Keratinocyte (primary cell): ENCODE data around the gene FOCAD. TPM values are rescaled to one million over a fixed set of nuclear protein-coding genes. Genes with fewer than 3 reads are reported as not detected.

Source experiments
- DNase-seq: peaks from one replicate; pipeline ENCODE4 v3.0.0-alpha.2; 2011; ENCODE audit warnings: low read depth, missing footprints, low spot score
- FAIRE-seq: peaks from 2 replicates; lab custom pipeline; 2011; peaks lifted over from hg19 to GRCh38; lab: Jason Lieb, UNC
- H2AFZ ChIP-seq: 2 replicates; pipeline ENCODE4 v1.6.0; 2012; ENCODE audit warnings: low read length, control low read depth, inconsistent platforms; ENCODE audit not compliant: control insufficient read depth
- H3K27ac ChIP-seq: 2 replicates; pipeline ENCODE4 v1.5.1; 2011; ENCODE audit warnings: low read length; ENCODE audit not compliant: control insufficient read depth, insufficient read depth
- H3K27me3 ChIP-seq: 3 replicates; pipeline ENCODE4 v1.6.0; 2011; ENCODE audit warnings: low read length; ENCODE audit not compliant: control insufficient read depth, insufficient read depth; ENCODE audit errors: extremely low read depth
- H3K36me3 ChIP-seq, 2 experiments: 2 replicates in 1 of 2; 3 replicates in 1 of 2; pipeline ENCODE4 v1.5.1; 2011; ENCODE audit warnings: low read length in 2 of 2, mild to moderate bottlenecking in 1 of 2; ENCODE audit not compliant: control insufficient read depth in 2 of 2, insufficient read depth in 2 of 2; ENCODE audit errors: extremely low read depth in 1 of 2
- H3K4me1 ChIP-seq: 3 replicates; pipeline ENCODE4 v1.5.1; 2011; ENCODE audit warnings: low read length; ENCODE audit not compliant: control insufficient read depth, insufficient read depth; ENCODE audit errors: extremely low read depth
- H3K4me2 ChIP-seq: 3 replicates; pipeline ENCODE4 v1.6.0; 2011; ENCODE audit warnings: low read depth, low read length; ENCODE audit not compliant: control insufficient read depth, insufficient read depth; ENCODE audit errors: extremely low read depth
- H3K4me3 ChIP-seq, 3 experiments: fragments of 200-600 bp in 1 of 3; sonication (generic) in 1 of 3; 2 replicates in 2 of 3; 3 replicates in 1 of 3; pipeline ENCODE4 v1.5.1; 2011 to 2016; ENCODE audit warnings: low read length in 3 of 3, mild to moderate bottlenecking in 3 of 3, control low read depth in 2 of 3, inconsistent platforms in 1 of 3, low read depth in 1 of 3, mixed read lengths in 1 of 3, mixed run types in 1 of 3, moderate library complexity in 1 of 3; ENCODE audit not compliant: control insufficient read depth in 2 of 3, insufficient read depth in 2 of 3; ENCODE audit errors: extremely low read depth in 1 of 3
- H3K79me2 ChIP-seq: 2 replicates; pipeline ENCODE4 v1.6.0; 2012; ENCODE audit warnings: low read length; ENCODE audit not compliant: control insufficient read depth, insufficient read depth
- H3K9ac ChIP-seq: 3 replicates; pipeline ENCODE4 v1.6.0; 2011; ENCODE audit warnings: low read length; ENCODE audit not compliant: control insufficient read depth, insufficient read depth; ENCODE audit errors: extremely low read depth
- H3K9me1 ChIP-seq: 3 replicates; pipeline ENCODE4 v1.6.0; 2011; ENCODE audit warnings: low read length; ENCODE audit not compliant: control insufficient read depth, insufficient read depth; ENCODE audit errors: extremely low read depth
- H3K9me3 ChIP-seq: 2 replicates; pipeline ENCODE4 v1.5.1; 2012; ENCODE audit warnings: low read depth, low read length; ENCODE audit not compliant: control insufficient read depth
- H4K20me1 ChIP-seq: 3 replicates; pipeline ENCODE4 v1.6.0; 2011; ENCODE audit warnings: low read length; ENCODE audit not compliant: control insufficient read depth, insufficient read depth; ENCODE audit errors: extremely low read depth
- EZH2 ChIP-seq: IDR thresholded peaks from one replicate; pipeline ENCODE4 v1.6.1; 2012; ENCODE audit warnings: inconsistent platforms, mild to moderate bottlenecking, low read length, moderate library complexity
- dilution Hi-C: fragments of 300-500 bp; cut with MboI; formaldehyde crosslinking; loops from one replicate; pipeline ENCODE4 v1.7.0; 2020; ENCODE audit warnings: low sequenced_read_pairs; ENCODE audit not compliant: extremely low pct_ligation_motif_present
- polyA plus RNA-seq, 5 experiments: library from polyadenylated mRNA; depleted of rRNA in 3 of 5; stranded (reverse) in 3 of 5; stranded (forward) in 1 of 5; unstranded in 1 of 5; fragments of >200 nt; gene quantifications; 1 replicate in 1 of 5; 2 replicates in 3 of 5; 3 replicates in 1 of 5; pipeline versions ENCODE4 v1.2.1 to v1.2.3, GENCODE V29; 2011 to 2012; ENCODE audit warnings: missing spikeins in 2 of 5, low read depth in 1 of 5, low replicate concordance in 1 of 5
- TF ChIP-seq, protein P1 (sequence below), 3 experiments: IDR thresholded peaks in 1 of 3; conservative IDR thresholded peaks in 1 of 3; optimal IDR thresholded peaks in 1 of 3; 2 replicates in 2 of 3; 3 replicates in 1 of 3; pipeline versions ENCODE3 to v1.5.1; 2011; ENCODE audit warnings: low read length in 3 of 3, mild to moderate bottlenecking in 3 of 3, moderate library complexity in 2 of 3, control low read depth in 1 of 3, inconsistent platforms in 1 of 3; ENCODE audit not compliant: insufficient read depth in 2 of 3; ENCODE audit errors: extremely low read depth in 1 of 3

FOCAD gene
- polyA plus RNA-seq, 1 donor (not counting 4 experiments of a cell fraction or from before 2014, with no cell fraction given) = 33.1 TPM

DNA sequence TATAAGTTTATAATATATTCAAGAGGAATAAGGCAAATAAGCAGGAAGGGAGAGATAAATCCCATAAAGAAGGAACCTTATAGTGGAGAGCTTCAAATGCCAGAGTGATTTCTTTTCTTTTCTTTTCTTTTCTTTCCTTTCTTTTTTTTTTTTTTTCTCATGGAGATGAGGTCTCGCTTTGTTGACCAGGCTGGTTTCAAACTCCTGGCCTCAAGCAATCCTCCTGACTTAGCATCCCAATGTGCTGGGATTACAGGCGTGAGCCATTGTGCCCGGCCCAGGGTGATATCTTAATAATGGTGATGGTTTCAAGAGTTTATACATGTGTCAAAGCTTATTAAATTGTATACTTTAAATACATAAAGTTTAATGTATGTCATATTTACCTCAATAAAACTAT is 19.6 kb upstream of the FOCAD start:
- FAIRE-seq = no peak
- no peak overlapping the region for H3K4me3 ChIP-seq
- H3K9ac ChIP-seq = no peak overlapping the region
- dilution Hi-C loops = no loop called here
- H3K9me1 ChIP-seq = no peaks in the 10 kb centered on the region
- no peaks in the 10 kb centered on the region for H3K36me3 ChIP-seq
- no peaks in the 10 kb centered on the region for H3K79me2 ChIP-seq
- no peaks in the 10 kb centered on the region for H3K27me3 ChIP-seq
- no peaks in the 10 kb centered on the region for H4K20me1 ChIP-seq
- H3K9me3 ChIP-seq = no peaks in the 10 kb centered on the region
- H2AFZ ChIP-seq = no peak overlapping the region
- DNase-seq = no peak
- H3K27ac ChIP-seq = no peak overlapping the region
- no peaks in the 10 kb centered on the region for H3K4me1 ChIP-seq
- no peak overlapping the region for H3K4me2 ChIP-seq
- no peak for TF ChIP-seq EZH2
- TF ChIP-seq, protein P1, sequence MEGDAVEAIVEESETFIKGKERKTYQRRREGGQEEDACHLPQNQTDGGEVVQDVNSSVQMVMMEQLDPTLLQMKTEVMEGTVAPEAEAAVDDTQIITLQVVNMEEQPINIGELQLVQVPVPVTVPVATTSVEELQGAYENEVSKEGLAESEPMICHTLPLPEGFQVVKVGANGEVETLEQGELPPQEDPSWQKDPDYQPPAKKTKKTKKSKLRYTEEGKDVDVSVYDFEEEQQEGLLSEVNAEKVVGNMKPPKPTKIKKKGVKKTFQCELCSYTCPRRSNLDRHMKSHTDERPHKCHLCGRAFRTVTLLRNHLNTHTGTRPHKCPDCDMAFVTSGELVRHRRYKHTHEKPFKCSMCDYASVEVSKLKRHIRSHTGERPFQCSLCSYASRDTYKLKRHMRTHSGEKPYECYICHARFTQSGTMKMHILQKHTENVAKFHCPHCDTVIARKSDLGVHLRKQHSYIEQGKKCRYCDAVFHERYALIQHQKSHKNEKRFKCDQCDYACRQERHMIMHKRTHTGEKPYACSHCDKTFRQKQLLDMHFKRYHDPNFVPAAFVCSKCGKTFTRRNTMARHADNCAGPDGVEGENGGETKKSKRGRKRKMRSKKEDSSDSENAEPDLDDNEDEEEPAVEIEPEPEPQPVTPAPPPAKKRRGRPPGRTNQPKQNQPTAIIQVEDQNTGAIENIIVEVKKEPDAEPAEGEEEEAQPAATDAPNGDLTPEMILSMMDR (optimal IDR thresholded peaks at IDR 0.05 in 1 of 3, IDR thresholded peaks at IDR 0.05 in 1 of 3, conservative IDR thresholded peaks at IDR 0.05 in 1 of 3; ENCODE audit: extremely low read depth in 1 of 3, insufficient read depth in 2 of 3, low read length in 3 of 3) = no peak

DNA sequence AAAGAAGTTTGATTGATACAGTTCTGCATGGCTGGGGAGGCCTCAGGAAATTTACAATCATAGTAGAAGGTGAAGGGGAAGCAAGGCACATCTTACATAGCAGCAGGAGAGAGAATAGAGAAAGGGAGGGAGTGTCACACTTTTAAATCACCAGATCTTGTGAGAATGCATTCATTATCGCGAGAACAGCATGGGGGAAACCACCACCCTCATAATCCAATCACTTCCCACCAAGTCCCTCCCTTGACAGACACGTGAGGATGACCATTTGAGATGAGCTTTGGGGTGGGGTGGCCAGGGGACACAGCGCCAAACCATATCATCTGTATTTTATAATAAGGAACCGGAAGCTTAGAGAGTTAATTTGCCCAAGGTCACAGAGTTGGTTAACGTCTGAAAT is 13.7 kb upstream of the FOCAD start:
- H3K9me3 ChIP-seq = no peaks in the 10 kb centered on the region
- TF ChIP-seq, protein P1 (optimal IDR thresholded peaks at IDR 0.05 in 1 of 3, IDR thresholded peaks at IDR 0.05 in 1 of 3, conservative IDR thresholded peaks at IDR 0.05 in 1 of 3; ENCODE audit: extremely low read depth in 1 of 3, insufficient read depth in 2 of 3, low read length in 3 of 3) = no peak
- TF ChIP-seq EZH2 = no peak
- FAIRE-seq (no peak), DNase-seq (no peak)
- H3K27ac ChIP-seq = no peak overlapping the region
- no peaks in the 10 kb centered on the region for H3K9me1 ChIP-seq
- H3K27me3 ChIP-seq = no peaks in the 10 kb centered on the region
- H3K36me3 ChIP-seq = no peaks in the 10 kb centered on the region
- H3K4me2 ChIP-seq = no peak overlapping the region
- H4K20me1 ChIP-seq = no peaks in the 10 kb centered on the region
- H2AFZ ChIP-seq = no peak overlapping the region
- H3K4me3 ChIP-seq = no peak overlapping the region
- no peaks in the 10 kb centered on the region for H3K4me1 ChIP-seq
- dilution Hi-C loops = no loop called here
- no peak overlapping the region for H3K9ac ChIP-seq
- no peaks in the 10 kb centered on the region for H3K79me2 ChIP-seq
